GM18502 (cell line): ENCODE data around the gene CDK3.
"Not testable (repeated sequence)": the region's sequence is repeated elsewhere in the genome, so short reads cannot be mapped to it uniquely, and the experiment has no call there.

Experiments used
- ATAC-seq: cut with Tn5 transposase; IDR thresholded peaks from one replicate; pipeline ENCODE4 v1.9.1; 2021; ENCODE audit warnings: mild to moderate bottlenecking; ENCODE audit not compliant: unreplicated experiment, poor library complexity

The CDK3 gene

GRCh38 chr17:76000755-76001521 is at the start of gene CDK3:
CDK3 (plus strand) TSS chr17:76000855; CDS start chr17:76001426, 571 bp downstream.
- ATAC-seq = no peak

DNA sequence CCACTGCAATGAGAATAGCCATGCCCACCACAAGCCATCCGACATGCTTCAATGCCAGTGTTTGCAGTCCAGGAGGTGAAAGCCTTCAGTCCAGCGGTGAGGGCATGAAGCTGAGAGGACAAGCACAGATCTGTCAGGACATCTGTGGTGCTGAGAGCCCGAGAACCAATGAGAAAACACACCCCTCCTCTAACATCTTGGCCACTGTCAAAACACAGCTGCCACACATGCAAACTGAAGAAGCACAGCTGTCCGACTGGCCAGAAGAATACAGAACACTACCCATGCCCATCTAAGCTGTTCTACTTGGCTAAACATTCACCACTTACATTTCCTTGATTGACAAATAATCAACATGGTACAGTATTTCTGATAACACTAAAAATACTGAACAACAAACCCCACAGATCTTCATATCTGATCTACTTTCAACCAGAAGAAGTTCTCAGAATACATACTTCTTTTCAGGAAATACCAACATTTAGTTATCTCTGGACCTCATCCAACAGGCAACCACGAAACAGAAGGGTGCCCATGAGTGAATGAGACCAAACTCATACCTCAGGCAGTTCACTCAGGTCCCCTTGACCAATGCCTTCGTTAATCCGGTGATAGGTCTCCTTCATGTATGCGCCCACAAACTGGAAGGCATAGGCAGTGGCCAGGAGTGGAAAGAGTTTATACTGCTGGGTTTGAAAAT is 49.6 kb upstream of the CDK3 start:
- ATAC-seq = no peak

GRCh38 chr17:75959051-75959838 is 41.4 kb upstream of the CDK3 start:
- no peak for ATAC-seq

- no peak for ATAC-seq
These were observed 40.7 kb upstream of the CDK3 start for GRCh38 chr17:75959839-75960511.

DNA sequence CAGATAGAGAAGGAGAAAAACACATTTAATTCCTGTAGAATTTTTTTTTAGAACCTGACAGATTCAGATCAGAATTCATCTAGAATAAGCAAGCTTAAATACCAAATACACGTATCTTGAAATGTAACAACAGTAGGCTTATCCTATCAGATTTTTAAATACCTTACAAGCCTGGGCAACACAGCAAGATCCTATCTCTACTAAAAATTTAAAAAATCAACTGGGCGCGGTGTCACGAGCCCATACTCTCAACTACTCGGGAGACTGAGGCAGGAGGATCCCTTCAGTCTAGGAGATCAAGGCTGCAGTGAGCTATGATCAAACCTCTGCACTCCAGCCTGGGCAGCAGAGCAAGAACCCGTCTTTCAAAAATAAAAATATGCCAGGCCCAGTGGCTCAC is 35.2 kb upstream of the CDK3 start:
- no peak for ATAC-seq

GRCh38 chr17:75969044-75969443 is 31.6 kb upstream of the CDK3 start:
- not testable (repeated sequence) for ATAC-seq

DNA sequence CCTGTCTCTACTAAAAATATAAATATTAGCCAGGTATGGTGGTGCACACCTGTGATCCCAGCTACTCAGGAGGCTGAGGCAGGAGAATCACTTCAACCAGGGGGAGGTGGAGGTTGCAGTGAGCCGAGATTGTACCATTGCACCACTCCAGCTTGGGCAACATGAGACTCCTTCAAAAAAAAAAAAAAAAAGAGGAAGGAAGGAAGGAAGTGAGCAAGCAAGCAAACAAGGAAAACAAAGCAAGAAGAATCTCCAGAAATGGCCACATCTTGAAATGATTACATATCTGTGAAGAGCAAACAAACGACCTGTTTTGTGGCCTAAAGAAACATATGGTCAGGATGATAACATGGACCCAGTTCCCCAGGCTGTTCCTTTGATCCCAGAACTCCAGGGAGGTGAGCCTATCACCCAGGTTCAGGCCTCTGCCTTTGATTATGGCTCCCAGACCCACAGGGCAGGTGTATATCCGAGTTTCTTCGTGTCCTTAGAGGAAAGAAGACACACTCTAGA is 30.6 kb upstream of the CDK3 start:
- no peak for ATAC-seq

GRCh38 chr17:75970626-75971025 is 30.0 kb upstream of the CDK3 start:
- ATAC-seq = no peak

DNA sequence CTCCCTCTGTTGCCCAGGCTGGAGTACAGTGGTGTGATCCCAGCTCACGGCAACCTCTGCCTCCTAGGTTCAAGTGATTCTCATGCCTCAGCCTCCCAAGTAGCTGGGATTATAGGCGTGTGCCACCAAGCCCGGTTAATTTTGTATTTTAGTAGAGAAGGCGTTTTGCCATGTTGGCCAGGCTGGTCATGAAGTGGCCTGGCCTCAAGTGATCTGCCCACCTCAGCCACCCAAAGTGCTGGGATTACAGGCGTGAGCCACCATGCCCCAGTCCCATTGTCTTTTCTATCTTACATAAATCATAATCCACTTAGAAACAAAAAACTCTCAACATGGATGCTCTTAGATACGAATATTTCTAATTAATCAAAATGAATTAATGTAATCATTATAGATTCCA is 25.5 kb upstream of the CDK3 start:
- not testable (repeated sequence) for ATAC-seq

GRCh38 chr17:75975757-75976174 is 24.9 kb upstream of the CDK3 start:
- no peak for ATAC-seq

DNA sequence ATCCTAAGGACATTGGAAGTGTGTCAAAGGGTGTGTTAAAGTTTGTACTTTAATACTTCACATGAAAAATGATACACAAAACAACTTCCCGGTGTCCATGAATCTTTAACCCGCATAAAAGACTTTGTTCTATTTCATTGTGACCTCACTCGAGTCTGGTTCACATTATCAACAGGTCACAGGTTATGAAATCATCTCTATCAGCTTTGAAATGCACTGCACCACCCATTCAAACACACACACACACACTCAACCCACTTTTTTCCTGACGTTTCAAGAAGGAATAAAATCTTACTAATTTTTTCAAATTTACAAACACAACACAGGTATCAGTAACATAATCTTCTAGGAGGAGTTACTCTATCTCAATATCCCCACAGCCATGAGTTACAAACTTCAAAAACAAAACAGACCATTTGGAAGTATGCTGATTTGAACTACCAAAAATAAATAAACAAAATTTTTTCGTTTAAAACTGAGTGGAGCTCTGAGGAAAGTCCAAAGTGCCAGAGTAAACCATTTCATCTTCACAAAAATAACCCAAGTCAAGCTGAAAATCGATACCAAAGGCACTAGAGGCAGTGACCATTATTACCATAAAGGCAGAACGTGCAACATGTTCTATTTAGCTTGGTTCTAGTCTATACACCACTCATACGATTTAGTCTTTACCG is 24.3 kb upstream of the CDK3 start:
- no peak for ATAC-seq

DNA sequence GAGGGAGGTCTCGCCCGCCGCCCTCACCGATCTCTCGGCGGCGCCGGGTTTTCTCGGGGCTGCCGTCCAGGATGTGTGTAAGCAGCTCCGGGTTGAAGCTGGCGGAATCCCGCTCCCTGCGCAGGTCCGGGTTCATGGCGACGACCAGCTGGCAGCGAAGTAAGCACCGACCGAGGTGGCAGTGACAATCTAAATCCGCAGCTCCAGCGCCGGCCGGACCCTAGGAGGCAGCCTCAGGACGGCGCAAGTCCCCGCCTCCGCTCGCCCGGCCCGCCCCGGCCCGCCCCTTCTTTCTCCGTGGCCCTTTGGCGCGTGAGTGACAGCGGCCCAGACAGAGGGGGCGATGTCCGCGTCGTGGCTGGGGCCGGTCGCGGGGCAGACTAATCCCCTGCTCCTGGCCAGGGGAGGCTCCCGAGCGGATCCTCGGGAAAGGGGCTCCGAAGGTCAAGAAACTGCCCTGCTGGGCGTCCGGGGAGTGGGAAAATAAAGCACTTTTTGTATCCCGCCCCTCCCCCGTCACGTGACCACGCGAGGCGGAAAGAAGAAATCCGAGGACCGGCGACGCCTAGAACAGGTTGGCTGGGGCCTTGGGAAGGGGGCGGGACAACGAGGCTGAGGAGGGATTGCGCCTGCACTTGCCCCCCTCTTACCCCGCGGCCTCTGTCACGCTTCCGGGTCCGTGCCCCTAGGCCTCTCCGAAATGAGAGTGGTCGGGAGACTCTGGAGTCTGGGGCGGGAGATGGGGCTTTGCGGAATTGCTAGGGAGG is 21.5 kb upstream of the CDK3 start, which contains the start of the genes ACOX1 and TEN1:
TSS of gene ACOX1 (minus strand) at position 229 of the 767 bp plus-strand sequence. CDS start at position 136, 93 bp downstream.
TSS of gene TEN1 (plus strand) at position 303 of the 767 bp plus-strand sequence. CDS start 6,953 bp downstream, outside the sequence.
- ATAC-seq = peak; percentile 85

- ATAC-seq = peak; percentile 19
These were observed 20.9 kb upstream of the CDK3 start for GRCh38 chr17:75979705-75980187.

GRCh38 chr17:75980188-75981018 is 20.3 kb upstream of the CDK3 start:
- ATAC-seq = no peak

- ATAC-seq = no peak
These were observed 19.5 kb upstream of the CDK3 start for GRCh38 chr17:75981019-75981615.

- no peak for ATAC-seq
These were observed 17.0 kb upstream of the CDK3 start for GRCh38 chr17:75983501-75984181.

DNA sequence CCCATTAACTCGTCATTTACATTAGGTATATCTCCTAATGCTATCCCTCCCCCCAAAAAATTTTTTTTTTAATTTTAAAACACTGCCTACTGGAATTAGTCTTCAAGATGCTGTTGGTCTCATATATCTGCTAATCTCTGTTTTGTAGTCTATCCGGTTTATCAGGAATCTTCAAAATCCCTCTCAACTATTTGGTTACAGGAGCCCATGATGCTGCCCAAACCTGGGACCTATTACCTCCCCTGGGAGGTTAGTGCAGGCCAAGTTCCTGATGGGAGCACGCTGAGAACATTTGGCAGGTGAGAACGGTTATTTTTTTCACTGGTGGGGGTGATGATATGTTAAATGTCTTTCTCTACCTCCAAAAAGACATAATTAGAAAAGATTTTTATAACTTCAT is 14.7 kb upstream of the CDK3 start:
- no peak for ATAC-seq
